ENCODE measurements around the gene SEPSECS.

Gene SEPSECS

DNA sequence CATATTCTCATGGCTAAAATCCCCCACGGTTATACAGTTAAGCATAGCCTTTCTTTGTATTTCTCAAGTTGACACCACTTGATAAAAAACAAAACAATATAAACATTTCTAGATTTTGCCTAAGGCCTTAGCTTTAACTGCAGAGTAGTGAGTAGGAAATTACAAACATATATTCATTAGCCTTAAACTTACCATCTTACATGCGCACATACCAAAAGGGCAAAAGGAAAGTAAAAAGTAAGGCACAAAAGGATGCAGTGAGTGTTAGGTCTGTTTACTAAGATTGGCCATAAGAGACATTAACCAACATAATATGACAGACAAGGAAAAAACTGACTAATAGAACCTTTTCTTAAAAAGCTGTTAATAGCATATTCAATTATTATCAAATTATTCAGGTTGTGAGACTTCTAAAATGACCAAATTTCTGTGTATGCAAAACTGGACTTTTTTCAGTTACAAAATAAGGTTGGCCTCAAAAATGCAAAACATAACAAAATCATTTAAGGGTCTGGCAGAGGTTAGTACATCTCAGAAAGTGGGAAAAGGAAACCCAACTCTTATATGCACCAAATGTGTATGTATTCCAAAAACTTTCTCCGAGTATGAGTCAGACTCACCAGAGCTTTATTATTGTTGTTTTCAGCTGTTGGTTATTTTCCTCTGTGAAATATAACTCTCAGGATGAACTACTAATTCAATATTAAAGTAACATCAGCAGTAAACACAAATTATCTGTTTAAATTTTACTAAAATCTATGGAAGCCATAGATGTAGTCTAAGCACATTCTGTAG is 39.9 kb downstream of the SEPSECS start:
- peaks cover 26% of the 10 kb centered on the region for H3K36me3 ChIP-seq (ENCODE audit: control insufficient read depth, insufficient read depth, low read length, severe bottlenecking)
- no peaks in the 10 kb centered on the region for H3K9me3 ChIP-seq (ENCODE audit: control insufficient read depth, low read length)
- no peak overlapping the region for H3K4me3 ChIP-seq (ENCODE audit: low read length)
- no peaks in the 10 kb centered on the region for H3K4me1 ChIP-seq (ENCODE audit: control insufficient read depth, insufficient read depth, low read length)
- H3K27me3 ChIP-seq (replicated peaks; ENCODE audit: control insufficient read depth, insufficient read depth, low read length): no peaks in the 10 kb centered on the region
- peak; percentile 35 for DNase-seq (ENCODE audit: low read depth)
- no peak overlapping the region for H3K9ac ChIP-seq (ENCODE audit: low read length)

DNA sequence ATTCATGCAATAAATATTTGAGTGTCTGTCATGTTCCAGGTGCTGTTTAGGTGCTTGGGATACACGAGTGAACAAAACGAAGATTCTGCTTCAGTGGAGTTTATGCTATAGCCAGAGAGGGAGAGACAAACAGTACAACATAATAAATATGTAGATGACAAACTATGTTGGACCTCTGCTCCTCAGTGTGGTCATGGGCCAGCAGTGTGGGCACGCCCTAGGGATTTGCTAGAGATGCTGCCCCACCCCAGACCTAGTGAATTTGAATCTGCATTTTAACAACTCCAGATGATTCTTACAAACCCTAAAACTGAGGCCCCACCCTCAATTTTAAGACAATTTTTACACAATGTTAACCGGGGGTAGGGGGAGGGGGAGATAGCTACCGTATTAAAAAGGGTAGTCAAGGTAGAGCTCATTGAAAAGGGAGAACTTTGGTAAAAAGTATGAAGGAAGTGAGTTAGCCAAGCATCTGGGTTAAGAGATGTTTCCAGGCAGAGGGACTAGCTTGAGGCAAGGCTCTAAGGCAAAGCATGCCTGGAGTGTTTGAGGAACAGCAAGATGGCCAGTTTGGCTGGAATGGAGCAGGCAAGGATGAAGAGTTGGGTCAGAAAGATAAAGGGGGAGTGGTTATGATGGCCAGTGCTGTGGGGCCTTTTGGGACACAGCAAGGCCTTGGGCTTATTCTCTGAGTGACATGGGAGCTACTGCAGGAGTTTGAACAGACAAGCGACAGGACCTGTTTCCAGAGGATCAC is 42.4 kb downstream of the SEPSECS start:
- Histone ChIP-seq H3K9ac (ENCODE audit: low read length) (no peak overlapping the region), H3K9me3 (ENCODE audit: control insufficient read depth, low read length) (no peaks in the 10 kb centered on the region), H3K36me3 (ENCODE audit: control insufficient read depth, insufficient read depth, low read length, severe bottlenecking) (peaks cover 2% of the 10 kb centered on the region), H3K4me1 (ENCODE audit: control insufficient read depth, insufficient read depth, low read length) (peaks cover 5% of the 10 kb centered on the region), H3K4me3 (ENCODE audit: low read length) (no peak overlapping the region), H3K27me3 (replicated peaks; ENCODE audit: control insufficient read depth, insufficient read depth, low read length) (no peaks in the 10 kb centered on the region)
- no peak for DNase-seq (ENCODE audit: low read depth)

GRCh38 chr4:25117274-25117673 is 43.0 kb downstream of the SEPSECS start:
- H3K36me3 ChIP-seq (ENCODE audit: control insufficient read depth, insufficient read depth, low read length, severe bottlenecking): no peaks in the 10 kb centered on the region
- DNase-seq (ENCODE audit: low read depth): no peak
- H3K9ac ChIP-seq (ENCODE audit: low read length): no peak overlapping the region
- no peak overlapping the region for H3K4me3 ChIP-seq (ENCODE audit: low read length)
- H3K27me3 ChIP-seq (replicated peaks; ENCODE audit: control insufficient read depth, insufficient read depth, low read length): no peaks in the 10 kb centered on the region
- H3K9me3 ChIP-seq (ENCODE audit: control insufficient read depth, low read length): no peaks in the 10 kb centered on the region
- peaks cover 5% of the 10 kb centered on the region for H3K4me1 ChIP-seq (ENCODE audit: control insufficient read depth, insufficient read depth, low read length)

- Histone ChIP-seq H3K4me1 (ENCODE audit: control insufficient read depth, insufficient read depth, low read length) (peaks cover 5% of the 10 kb centered on the region), H3K9ac (ENCODE audit: low read length) (no peak overlapping the region), H3K27me3 (replicated peaks; ENCODE audit: control insufficient read depth, insufficient read depth, low read length) (no peaks in the 10 kb centered on the region), H3K9me3 (ENCODE audit: control insufficient read depth, low read length) (no peaks in the 10 kb centered on the region), H3K36me3 (ENCODE audit: control insufficient read depth, insufficient read depth, low read length, severe bottlenecking) (no peaks in the 10 kb centered on the region), H3K4me3 (ENCODE audit: low read length) (no peak overlapping the region)
- peak; percentile 10 for DNase-seq (ENCODE audit: low read depth)
Observed at GRCh38 chr4:25113915-25114904, 46.0 kb downstream of the SEPSECS start.

DNA sequence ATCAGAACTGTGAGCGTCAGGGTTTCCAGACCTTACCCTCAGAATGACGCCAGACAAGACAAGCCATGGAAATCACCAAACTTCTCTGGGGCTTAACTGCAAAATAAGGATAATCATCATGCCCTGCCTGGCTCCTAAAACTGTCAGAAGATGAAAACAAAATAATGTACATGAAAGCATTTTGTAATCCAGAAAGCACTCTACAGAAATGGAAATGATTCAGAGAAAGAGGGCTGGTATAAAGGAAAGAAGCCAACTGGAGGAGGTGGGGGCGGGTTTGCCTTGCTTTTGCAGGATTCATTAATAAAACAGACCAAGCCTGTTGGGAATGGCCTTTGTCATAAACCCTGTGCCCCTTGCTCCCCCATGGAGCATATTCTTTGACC is 47.3 kb downstream of the SEPSECS start:
- H3K36me3 ChIP-seq (ENCODE audit: control insufficient read depth, insufficient read depth, low read length, severe bottlenecking): no peaks in the 10 kb centered on the region
- peaks cover 5% of the 10 kb centered on the region for H3K4me1 ChIP-seq (ENCODE audit: control insufficient read depth, insufficient read depth, low read length)
- DNase-seq (ENCODE audit: low read depth): no peak
- H3K4me3 ChIP-seq (ENCODE audit: low read length): no peak overlapping the region
- no peaks in the 10 kb centered on the region for H3K9me3 ChIP-seq (ENCODE audit: control insufficient read depth, low read length)
- no peaks in the 10 kb centered on the region for H3K27me3 ChIP-seq (replicated peaks; ENCODE audit: control insufficient read depth, insufficient read depth, low read length)
- no peak overlapping the region for H3K9ac ChIP-seq (ENCODE audit: low read length)

GRCh38 chr4:25112366-25112994 is 47.8 kb downstream of the SEPSECS start:
- no peak overlapping the region for H3K9ac ChIP-seq (ENCODE audit: low read length)

DNA sequence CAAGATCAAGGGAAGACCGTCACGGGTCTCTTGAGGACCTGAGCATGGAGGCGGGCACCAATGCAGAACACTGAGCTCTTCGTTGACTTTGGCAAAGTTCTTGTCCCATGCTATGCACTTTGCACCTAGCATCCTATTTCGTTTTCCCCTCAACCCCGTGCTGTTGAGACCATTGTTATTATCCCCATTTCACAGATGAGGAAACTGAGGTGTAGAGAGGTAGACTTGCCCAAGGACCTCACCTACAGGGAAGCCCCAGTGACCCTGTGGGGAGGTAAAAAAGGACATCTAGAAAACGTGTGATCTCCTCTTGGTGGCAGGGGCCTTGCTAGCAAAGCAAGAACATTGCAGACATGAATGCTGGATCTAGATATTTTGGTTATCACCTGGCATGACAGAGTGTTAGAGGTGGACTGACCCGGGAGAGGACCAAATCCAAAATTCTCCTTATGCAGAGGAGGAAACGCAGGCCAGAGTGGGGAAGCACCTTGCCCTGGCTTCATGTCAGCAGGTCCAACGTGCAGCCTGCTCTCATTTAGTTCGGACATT is 48.5 kb downstream of the SEPSECS start:
- peaks cover 15% of the 10 kb centered on the region for H3K4me1 ChIP-seq (ENCODE audit: control insufficient read depth, insufficient read depth, low read length)
- no peaks in the 10 kb centered on the region for H3K9me3 ChIP-seq (ENCODE audit: control insufficient read depth, low read length)
- DNase-seq (ENCODE audit: low read depth): no peak
- H3K27me3 ChIP-seq (replicated peaks; ENCODE audit: control insufficient read depth, insufficient read depth, low read length): no peaks in the 10 kb centered on the region
- H3K9ac ChIP-seq (ENCODE audit: low read length): no peak overlapping the region
- H3K36me3 ChIP-seq (ENCODE audit: control insufficient read depth, insufficient read depth, low read length, severe bottlenecking): no peaks in the 10 kb centered on the region
- H3K4me3 ChIP-seq (ENCODE audit: low read length): no peak overlapping the region

More at GRCh38 chr4:25112366-25112994, 47.8 kb downstream of the SEPSECS start:
- Histone ChIP-seq H3K9me3 (ENCODE audit: control insufficient read depth, low read length) (no peaks in the 10 kb centered on the region), H3K4me3 (ENCODE audit: low read length) (no peak overlapping the region), H3K4me1 (ENCODE audit: control insufficient read depth, insufficient read depth, low read length) (peaks cover 9% of the 10 kb centered on the region), H3K27me3 (replicated peaks; ENCODE audit: control insufficient read depth, insufficient read depth, low read length) (no peaks in the 10 kb centered on the region), H3K36me3 (ENCODE audit: control insufficient read depth, insufficient read depth, low read length, severe bottlenecking) (no peaks in the 10 kb centered on the region)
- DNase-seq (ENCODE audit: low read depth): no peak

- no peaks in the 10 kb centered on the region for H3K36me3 ChIP-seq (ENCODE audit: control insufficient read depth, insufficient read depth, low read length, severe bottlenecking)
- no peak overlapping the region for H3K9ac ChIP-seq (ENCODE audit: low read length)
- no peak overlapping the region for H3K4me3 ChIP-seq (ENCODE audit: low read length)
- no peaks in the 10 kb centered on the region for H3K27me3 ChIP-seq (replicated peaks; ENCODE audit: control insufficient read depth, insufficient read depth, low read length)
- peaks cover 15% of the 10 kb centered on the region for H3K4me1 ChIP-seq (ENCODE audit: control insufficient read depth, insufficient read depth, low read length)
- no peak for DNase-seq (ENCODE audit: low read depth)
- H3K9me3 ChIP-seq (ENCODE audit: control insufficient read depth, low read length): no peaks in the 10 kb centered on the region
Observed at GRCh38 chr4:25110527-25111329, 49.5 kb downstream of the SEPSECS start.

DNA sequence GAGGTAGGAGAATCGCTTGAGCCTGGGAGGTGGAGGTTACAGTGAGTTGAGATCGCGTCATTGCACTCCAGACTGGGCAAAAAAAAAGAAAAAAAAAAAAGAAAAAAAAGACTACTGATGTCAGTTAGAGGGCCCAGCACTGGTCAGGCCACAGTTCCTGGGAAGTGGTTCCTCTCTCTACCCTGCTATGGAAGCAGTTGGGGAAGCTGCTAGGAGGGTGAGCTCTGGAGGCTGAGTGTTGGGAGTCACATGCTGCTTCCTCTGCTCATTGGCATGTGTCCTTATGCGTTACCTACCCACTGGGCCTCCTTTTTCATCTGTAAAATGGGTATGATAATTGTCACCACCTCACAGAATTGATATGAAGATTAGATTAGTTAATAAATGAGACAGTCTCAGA is 50.7 kb downstream of the SEPSECS start:
- no peak for DNase-seq (ENCODE audit: low read depth)
- no peaks in the 10 kb centered on the region for H3K9me3 ChIP-seq (ENCODE audit: control insufficient read depth, low read length)
- no peak overlapping the region for H3K4me3 ChIP-seq (ENCODE audit: low read length)
- no peak overlapping the region for H3K9ac ChIP-seq (ENCODE audit: low read length)
- peaks cover 12% of the 10 kb centered on the region for H3K4me1 ChIP-seq (ENCODE audit: control insufficient read depth, insufficient read depth, low read length)
- no peaks in the 10 kb centered on the region for H3K27me3 ChIP-seq (replicated peaks; ENCODE audit: control insufficient read depth, insufficient read depth, low read length)
- H3K36me3 ChIP-seq (ENCODE audit: control insufficient read depth, insufficient read depth, low read length, severe bottlenecking): no peaks in the 10 kb centered on the region

GRCh38 chr4:25108556-25108955 is 51.7 kb downstream of the SEPSECS start:
- DNase-seq (ENCODE audit: low read depth): no peak
- Histone ChIP-seq H3K9me3 (ENCODE audit: control insufficient read depth, low read length) (no peaks in the 10 kb centered on the region), H3K4me1 (ENCODE audit: control insufficient read depth, insufficient read depth, low read length) (peaks cover 19% of the 10 kb centered on the region), H3K36me3 (ENCODE audit: control insufficient read depth, insufficient read depth, low read length, severe bottlenecking) (no peaks in the 10 kb centered on the region), H3K27me3 (replicated peaks; ENCODE audit: control insufficient read depth, insufficient read depth, low read length) (no peaks in the 10 kb centered on the region), H3K9ac (ENCODE audit: low read length) (no peak overlapping the region), H3K4me3 (ENCODE audit: low read length) (no peak overlapping the region)
